Fibroblast of pulmonary artery (primary cell): ENCODE measurements around the gene ITGB8.

Source experiments
- DNase-seq: peaks from one replicate; pipeline ENCODE4 v3.0.0-alpha.2; 2010; ENCODE audit warnings: low read depth
- H3K4me3 ChIP-seq: replicated peaks from 2 replicates; pipeline ENCODE4 v1.5.1; 2011; ENCODE audit warnings: low read depth, mild to moderate bottlenecking, control low read depth, low read length, moderate library complexity
- TF ChIP-seq, protein P1 (sequence below): IDR thresholded peaks from 2 replicates; pipeline ENCODE4 v1.5.1; 2011; ENCODE audit warnings: mild to moderate bottlenecking, control low read depth, low read length, inconsistent platforms; ENCODE audit errors: missing control alignments

Gene ITGB8

DNA sequence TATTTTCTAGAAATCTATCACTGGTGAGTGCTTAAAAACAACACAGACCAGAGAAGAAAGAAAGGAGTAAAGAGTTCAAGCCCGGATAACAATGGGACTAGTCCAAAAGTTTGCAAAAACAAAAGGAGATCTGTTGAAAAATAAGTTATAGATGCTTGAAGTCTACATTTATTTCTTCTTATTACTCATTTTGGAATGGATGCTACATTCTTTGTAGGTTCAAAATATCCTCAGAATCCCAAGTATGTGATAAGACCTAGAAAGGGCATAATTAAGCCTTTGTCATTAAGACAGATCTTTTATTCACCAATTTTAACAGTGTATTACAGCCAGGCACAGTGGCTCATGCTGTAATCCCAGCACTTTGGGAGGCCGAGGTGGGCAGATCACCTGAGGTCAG, 42.7 kb upstream of the ITGB8 start:
- no peak overlapping the region for H3K4me3 ChIP-seq
- TF ChIP-seq, protein P1, sequence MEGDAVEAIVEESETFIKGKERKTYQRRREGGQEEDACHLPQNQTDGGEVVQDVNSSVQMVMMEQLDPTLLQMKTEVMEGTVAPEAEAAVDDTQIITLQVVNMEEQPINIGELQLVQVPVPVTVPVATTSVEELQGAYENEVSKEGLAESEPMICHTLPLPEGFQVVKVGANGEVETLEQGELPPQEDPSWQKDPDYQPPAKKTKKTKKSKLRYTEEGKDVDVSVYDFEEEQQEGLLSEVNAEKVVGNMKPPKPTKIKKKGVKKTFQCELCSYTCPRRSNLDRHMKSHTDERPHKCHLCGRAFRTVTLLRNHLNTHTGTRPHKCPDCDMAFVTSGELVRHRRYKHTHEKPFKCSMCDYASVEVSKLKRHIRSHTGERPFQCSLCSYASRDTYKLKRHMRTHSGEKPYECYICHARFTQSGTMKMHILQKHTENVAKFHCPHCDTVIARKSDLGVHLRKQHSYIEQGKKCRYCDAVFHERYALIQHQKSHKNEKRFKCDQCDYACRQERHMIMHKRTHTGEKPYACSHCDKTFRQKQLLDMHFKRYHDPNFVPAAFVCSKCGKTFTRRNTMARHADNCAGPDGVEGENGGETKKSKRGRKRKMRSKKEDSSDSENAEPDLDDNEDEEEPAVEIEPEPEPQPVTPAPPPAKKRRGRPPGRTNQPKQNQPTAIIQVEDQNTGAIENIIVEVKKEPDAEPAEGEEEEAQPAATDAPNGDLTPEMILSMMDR = no peak
- no peak for DNase-seq

DNA sequence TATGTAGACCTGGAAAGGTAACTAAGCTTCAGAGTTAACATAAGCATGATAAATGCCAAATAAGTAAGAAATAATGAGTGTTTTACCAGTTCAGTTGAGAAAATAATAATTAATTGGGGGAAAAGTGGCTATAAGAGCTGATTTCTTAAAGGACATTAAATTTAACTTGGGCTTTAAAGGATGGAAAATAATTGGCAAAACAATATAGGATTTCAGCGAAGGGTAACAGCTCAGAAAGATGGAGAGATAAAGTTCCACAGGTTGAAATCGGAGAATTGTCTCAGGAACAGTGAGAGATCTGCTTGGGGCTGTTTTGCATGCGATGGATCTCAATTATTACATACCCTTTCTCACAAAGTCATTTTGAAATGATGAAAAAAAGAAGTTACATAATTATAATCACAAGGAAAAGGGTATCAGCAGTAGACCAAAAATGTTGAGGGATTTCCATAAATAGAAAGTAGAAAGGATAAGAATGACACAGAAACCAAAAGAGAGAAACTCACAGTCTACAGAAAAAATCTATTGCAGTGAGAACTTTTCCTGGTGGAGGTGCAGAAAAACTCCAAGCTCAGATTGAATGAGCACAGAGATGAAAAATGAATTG, 40.1 kb upstream of the ITGB8 start:
- TF ChIP-seq, protein P1 = no peak
- no peak overlapping the region for H3K4me3 ChIP-seq
- DNase-seq = no peak

DNA sequence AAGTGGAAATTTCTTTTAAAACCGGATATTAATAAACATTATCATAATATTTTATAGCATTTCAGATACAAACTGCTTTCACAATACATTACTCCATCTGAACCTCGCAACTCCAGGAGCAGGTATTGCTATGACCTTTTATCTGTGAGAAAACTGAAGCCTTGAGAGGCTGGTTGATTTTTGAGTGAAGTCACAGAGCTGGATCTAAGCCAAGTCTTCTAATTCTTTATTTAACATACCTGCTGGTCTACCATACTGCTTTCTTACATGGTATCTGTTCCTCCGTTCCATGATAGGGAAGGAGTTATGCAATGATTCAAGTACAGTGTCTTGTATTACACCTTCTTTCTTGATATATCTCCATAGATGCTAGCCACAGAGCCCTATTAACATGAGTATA, 37.4 kb upstream of the ITGB8 start:
- TF ChIP-seq, protein P1 = no peak

DNA sequence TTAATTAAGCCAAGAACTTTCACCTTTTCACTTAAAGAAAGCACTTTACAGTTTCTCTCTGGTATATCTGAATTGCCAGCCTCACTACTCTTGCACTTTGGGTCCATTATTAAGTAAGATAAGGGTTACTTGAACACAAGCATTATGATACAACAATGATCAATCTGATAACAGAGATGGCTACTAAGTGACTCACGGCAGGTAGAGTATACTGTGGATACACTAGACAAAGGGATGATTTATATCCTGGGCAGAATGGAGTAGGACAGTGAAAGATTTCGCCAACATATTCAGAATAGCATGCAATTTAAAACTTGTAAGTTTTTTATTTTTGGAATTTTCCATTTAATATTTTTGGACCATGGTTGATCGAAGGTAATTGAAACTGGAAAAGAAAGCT, 34.3 kb upstream of the ITGB8 start:
- TF ChIP-seq, protein P1 = no peak
- DNase-seq = no peak
- H3K4me3 ChIP-seq = no peak overlapping the region

More for the DNA sequence above, 37.4 kb upstream of the ITGB8 start:
- H3K4me3 ChIP-seq = no peak overlapping the region
- no peak for DNase-seq

DNA sequence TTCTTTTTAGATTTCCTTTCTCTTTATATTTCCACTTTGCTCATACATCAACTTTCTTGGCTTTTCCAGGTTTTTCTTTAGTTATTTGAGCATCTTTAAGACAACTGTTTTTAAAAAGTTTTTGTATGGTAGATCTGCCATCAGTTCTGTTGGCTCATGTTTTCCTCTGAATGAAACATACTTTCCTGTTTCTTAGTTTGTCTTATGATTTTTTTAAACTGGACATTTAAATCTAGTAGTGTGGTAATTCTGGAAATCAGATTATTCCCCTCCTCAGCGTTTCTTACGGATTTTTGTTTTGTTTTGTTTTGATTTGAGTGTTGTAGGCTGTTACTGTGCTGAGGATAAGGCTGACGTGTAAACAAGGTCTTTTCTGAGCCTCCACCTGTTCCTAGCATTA, 33.8 kb upstream of the ITGB8 start:
- TF ChIP-seq, protein P1 = no peak
- no peak for DNase-seq
- H3K4me3 ChIP-seq = no peak overlapping the region

DNA sequence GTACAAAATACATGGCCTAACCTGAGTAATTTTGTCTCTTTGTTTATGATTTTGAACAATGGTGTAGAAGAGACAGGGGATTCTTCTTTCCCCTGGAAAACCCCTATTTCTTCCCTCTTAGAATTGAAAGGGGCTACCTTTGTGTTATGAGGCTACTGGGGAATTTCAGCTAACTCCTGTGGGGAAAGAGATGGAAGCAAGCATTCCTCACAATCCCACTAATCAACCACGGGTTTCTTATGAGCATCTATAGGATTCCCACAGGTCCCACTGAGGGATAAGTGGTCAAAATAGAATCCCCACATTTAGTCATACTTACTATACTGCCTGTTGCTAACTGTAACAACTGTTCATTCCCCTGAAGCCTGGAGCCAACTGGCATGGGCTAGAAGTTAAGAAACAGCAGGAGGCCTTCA, 32.2 kb upstream of the ITGB8 start:
- TF ChIP-seq, protein P1 = no peak
- DNase-seq = no peak
- H3K4me3 ChIP-seq = no peak overlapping the region

DNA sequence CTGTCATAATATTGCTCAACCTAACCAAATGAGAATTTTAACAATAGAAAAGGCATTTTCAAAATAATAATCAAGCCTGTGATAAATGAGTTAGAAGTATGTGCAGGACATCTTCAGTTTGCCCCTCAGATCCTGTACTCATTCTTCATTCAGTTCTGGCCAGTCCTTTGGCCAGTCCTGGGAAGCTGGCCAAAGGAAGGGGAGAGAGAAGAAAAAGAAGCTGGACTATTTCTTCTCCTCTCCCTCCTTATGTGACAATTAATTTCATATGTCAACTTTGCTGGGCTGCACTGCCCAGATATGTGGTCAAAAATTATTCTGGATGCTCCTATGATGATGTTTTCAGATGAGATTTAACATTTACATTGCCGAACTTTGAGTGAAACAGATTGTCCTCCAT, 31.6 kb upstream of the ITGB8 start:
- no peak for DNase-seq
- no peak overlapping the region for H3K4me3 ChIP-seq
- TF ChIP-seq, protein P1 = no peak
